ENCODE results near the gene MID1.

Gene MID1

DNA sequence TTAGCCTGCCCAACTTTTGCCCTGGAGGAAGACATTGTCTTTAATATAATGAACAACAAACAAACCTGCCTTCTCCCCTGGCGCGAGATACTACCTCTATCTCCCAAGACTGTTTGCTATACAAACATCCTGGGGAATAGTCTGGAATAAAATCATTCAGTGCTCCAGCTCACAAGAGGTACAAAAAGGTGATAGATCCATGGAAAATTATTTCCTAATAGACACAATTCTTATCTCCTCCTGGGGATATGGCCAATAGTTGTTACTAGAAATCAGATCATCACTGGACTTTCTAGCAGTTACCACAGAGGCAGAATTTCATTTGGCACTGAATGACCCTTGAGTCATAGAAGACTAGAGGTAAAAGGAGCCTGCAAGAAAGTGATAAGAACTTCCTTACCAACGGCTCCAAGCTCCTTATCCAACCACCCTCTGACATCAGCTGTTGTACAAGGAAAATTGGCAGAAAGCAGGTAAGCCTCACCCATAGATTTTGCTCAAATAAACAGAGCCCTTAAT, 38.1 kb downstream of the MID1 start:
- Histone ChIP-seq H3K4me3 (ENCODE audit: low read depth in 1 of 5, low read length in 5 of 5) (no peak overlapping the region), H3K27ac (ENCODE audit: low read depth, low read length) (no peak overlapping the region), H3K36me3 (ENCODE audit: control insufficient read depth in 5 of 5, insufficient read depth in 5 of 5, low read length in 5 of 5) (no peaks in the 10 kb centered on the region), H3K27me3 (ENCODE audit: control insufficient read depth in 5 of 5, insufficient read depth in 4 of 5, low read length in 5 of 5) (no peaks in the 10 kb centered on the region), H3K9me3 (ENCODE audit: control insufficient read depth in 5 of 5, low read length in 5 of 5) (peaks cover 0 to 10% (median 7%) of the 10 kb centered on the region in 5 donors), H3K4me1 (ENCODE audit: control insufficient read depth in 5 of 5, insufficient read depth in 5 of 5, low read length in 5 of 5) (peaks cover 0 to 11% (median 6%) of the 10 kb centered on the region in 5 donors), H3K9ac (ENCODE audit: low read length in 5 of 5) (no peak overlapping the region)

DNA sequence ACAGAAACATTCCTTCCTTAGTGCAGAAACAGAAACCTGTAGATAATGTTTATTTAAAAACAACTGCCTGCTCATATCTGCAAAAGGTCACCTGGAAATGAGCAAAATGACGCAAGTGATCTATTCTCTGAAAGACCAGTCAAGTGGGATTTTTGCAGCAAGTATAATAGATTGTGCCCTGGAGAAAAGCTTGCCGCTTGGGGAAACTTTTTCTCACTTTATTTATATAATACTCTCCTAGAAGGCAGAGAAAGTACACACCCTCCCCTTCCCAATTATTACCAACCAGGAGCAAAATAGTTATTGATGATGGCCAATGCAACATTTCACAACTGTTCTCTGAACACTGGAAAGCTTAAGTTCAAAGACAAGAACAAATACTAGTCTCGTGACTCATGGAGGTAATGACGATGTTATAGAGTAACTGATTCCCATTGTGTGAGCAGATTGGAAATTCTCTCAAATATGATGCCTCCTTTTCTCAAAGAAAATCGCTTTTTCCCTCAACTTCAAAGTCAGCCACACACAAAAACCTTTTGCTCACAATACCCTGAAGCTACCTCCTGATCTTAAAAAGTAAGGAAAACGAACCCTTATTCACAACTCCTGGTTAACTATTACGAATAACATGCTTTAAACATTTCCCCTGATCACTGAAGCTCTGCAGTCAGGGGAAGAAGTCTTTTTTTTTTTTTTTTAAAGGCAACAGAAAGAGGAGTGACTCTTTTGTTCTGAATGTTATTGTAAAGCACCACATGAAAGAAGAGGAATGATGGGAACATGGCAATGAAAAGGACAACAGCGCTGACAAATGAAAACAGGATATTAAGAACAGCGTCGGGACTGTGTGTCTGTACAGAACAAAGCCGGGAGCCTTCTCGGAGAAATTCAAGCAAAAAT, 41.0 kb downstream of the MID1 start:
- peak overlapping the region; percentile 72 for H3K27ac ChIP-seq (ENCODE audit: low read depth, low read length)
- no peaks in the 10 kb centered on the region for H3K36me3 ChIP-seq (ENCODE audit: control insufficient read depth in 5 of 5, insufficient read depth in 5 of 5, low read length in 5 of 5)
- H3K27me3 ChIP-seq (ENCODE audit: control insufficient read depth in 5 of 5, insufficient read depth in 4 of 5, low read length in 5 of 5): no peaks in the 10 kb centered on the region
- peaks cover 0 to 13% (median 11%) of the 10 kb centered on the region in 5 donors for H3K4me1 ChIP-seq (ENCODE audit: control insufficient read depth in 5 of 5, insufficient read depth in 5 of 5, low read length in 5 of 5)
- H3K9ac ChIP-seq (ENCODE audit: low read length in 5 of 5): peak overlapping the region in 1 of 5 donors; percentile 10
- H3K9me3 ChIP-seq (ENCODE audit: control insufficient read depth in 5 of 5, low read length in 5 of 5): peaks cover 0 to 6% (median 5%) of the 10 kb centered on the region in 5 donors
- H3K4me3 ChIP-seq (ENCODE audit: low read depth in 1 of 5, low read length in 5 of 5): peak overlapping the region in 1 of 5 donors; percentile 12

DNA sequence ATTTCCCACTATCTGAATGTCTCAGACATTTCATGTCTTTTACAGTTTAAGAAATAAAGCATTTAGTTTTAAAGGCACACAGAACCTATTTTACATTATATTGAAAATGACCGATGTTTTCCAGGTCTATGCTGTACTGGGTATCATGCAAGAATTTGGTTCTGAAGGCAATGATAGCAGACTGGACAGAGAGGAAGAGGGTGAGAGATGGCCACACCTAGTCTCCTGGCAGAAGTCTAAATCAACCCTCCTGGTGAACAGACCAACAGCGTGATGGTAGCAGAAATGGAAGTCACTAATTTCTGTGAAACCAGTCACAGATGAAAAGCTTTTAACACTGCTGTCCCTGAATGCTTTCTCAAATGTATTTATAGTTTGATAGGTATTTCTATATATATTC, 41.9 kb downstream of the MID1 start:
- Histone ChIP-seq H3K9me3 (ENCODE audit: control insufficient read depth in 5 of 5, low read length in 5 of 5) (peaks cover 0 to 9% (median 4%) of the 10 kb centered on the region in 5 donors), H3K27ac (ENCODE audit: low read depth, low read length) (peak overlapping the region; percentile 7), H3K36me3 (ENCODE audit: control insufficient read depth in 5 of 5, insufficient read depth in 5 of 5, low read length in 5 of 5) (no peaks in the 10 kb centered on the region), H3K27me3 (ENCODE audit: control insufficient read depth in 5 of 5, insufficient read depth in 4 of 5, low read length in 5 of 5) (no peaks in the 10 kb centered on the region), H3K4me1 (ENCODE audit: control insufficient read depth in 5 of 5, insufficient read depth in 5 of 5, low read length in 5 of 5) (peaks cover 0 to 13% (median 11%) of the 10 kb centered on the region in 5 donors), H3K9ac (ENCODE audit: low read length in 5 of 5) (no peak overlapping the region), H3K4me3 (ENCODE audit: low read depth in 1 of 5, low read length in 5 of 5) (no peak overlapping the region)

DNA sequence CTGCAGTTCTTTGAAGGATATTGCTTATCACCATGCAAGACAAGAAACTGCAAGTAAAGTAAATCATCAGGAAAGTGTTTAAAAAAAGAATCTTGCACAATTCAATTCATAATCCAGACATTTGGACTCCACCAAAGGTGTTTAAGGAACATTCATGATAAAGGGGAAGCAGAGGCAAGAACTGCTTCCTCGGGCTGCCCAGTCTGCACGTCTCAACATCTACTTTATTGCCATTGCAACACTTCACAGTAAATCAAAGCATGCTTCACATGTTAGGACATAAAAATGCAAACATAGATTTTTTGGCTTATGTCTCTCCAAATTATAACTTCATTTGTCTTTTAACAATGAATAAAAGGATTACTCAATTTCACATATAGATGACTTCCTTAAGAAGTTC, 42.5 kb downstream of the MID1 start:
- Histone ChIP-seq H3K9ac (ENCODE audit: low read length in 5 of 5) (no peak overlapping the region), H3K4me1 (ENCODE audit: control insufficient read depth in 5 of 5, insufficient read depth in 5 of 5, low read length in 5 of 5) (peaks cover 0 to 13% (median 11%) of the 10 kb centered on the region in 5 donors), H3K36me3 (ENCODE audit: control insufficient read depth in 5 of 5, insufficient read depth in 5 of 5, low read length in 5 of 5) (no peaks in the 10 kb centered on the region), H3K27me3 (ENCODE audit: control insufficient read depth in 5 of 5, insufficient read depth in 4 of 5, low read length in 5 of 5) (no peaks in the 10 kb centered on the region), H3K4me3 (ENCODE audit: low read depth in 1 of 5, low read length in 5 of 5) (no peak overlapping the region), H3K9me3 (ENCODE audit: control insufficient read depth in 5 of 5, low read length in 5 of 5) (peaks cover 0 to 13% (median 5%) of the 10 kb centered on the region in 5 donors), H3K27ac (ENCODE audit: low read depth, low read length) (peak overlapping the region; percentile 7)

DNA sequence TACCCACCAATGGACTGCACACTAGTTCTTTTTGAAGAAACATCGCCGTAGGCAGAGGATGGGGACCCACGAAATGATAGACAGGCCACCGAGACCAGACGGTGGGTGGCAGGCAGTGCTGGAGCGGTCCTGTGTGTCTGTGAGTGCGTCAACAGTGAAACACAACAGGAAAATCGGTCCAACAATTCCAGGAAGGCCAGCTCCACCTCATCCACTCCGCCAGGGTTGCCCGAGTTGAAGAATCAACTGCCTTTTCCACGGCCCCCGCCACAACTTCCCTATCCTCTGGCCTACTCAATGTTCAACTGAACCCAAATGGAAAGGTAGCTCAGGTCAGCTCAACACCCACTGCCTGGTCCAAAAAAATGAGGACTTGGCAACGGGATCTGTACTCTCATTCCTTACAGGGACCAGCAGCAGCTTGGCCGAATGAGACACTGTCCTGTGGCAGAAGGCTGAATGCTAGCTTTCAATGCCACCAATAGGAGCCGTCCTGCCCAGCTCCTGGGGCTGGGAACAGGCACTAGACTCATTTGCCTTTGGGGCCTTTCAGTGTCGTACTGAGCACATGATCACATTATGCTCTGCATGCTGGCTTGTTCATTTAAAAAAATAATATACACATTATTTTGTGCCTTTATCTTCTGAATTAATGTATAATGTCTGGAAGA, 43.5 kb downstream of the MID1 start:
- Histone ChIP-seq H3K9ac (ENCODE audit: low read length in 5 of 5) (peak overlapping the region in 1 of 5 donors; percentile 21), H3K36me3 (ENCODE audit: control insufficient read depth in 5 of 5, insufficient read depth in 5 of 5, low read length in 5 of 5) (no peaks in the 10 kb centered on the region), H3K27me3 (ENCODE audit: control insufficient read depth in 5 of 5, insufficient read depth in 4 of 5, low read length in 5 of 5) (no peaks in the 10 kb centered on the region), H3K4me1 (ENCODE audit: control insufficient read depth in 5 of 5, insufficient read depth in 5 of 5, low read length in 5 of 5) (peaks cover 0 to 13% (median 11%) of the 10 kb centered on the region in 5 donors), H3K27ac (ENCODE audit: low read depth, low read length) (peak overlapping the region; percentile 28), H3K4me3 (ENCODE audit: low read depth in 1 of 5, low read length in 5 of 5) (peak overlapping the region in 3 of 5 donors; percentile 1 to 48 (median 40)), H3K9me3 (ENCODE audit: control insufficient read depth in 5 of 5, low read length in 5 of 5) (peaks cover 0 to 14% (median 7%) of the 10 kb centered on the region in 5 donors)

DNA sequence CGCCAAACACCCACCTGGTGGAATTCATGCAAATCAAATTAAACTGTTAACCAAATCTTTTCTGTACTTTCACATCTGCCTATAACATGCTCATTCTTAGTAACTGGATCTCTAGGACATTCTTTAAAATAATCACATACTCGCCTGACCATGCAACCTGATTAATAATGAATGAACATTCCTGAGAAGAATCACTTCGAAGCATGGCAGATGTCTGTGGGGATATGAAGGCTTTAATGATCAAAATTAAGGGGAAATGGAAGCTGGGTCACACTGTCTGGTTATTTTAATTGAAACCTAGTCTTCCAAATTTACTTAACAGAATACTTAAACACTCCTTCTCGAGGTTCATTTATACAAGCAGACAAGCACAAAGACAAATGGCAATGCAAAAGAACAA, 44.2 kb downstream of the MID1 start:
- Histone ChIP-seq H3K4me3 (ENCODE audit: low read depth in 1 of 5, low read length in 5 of 5) (peak overlapping the region in 3 of 5 donors; percentile 1 to 48 (median 40)), H3K9me3 (ENCODE audit: control insufficient read depth in 5 of 5, low read length in 5 of 5) (peaks cover 0 to 14% (median 7%) of the 10 kb centered on the region in 5 donors), H3K27me3 (ENCODE audit: control insufficient read depth in 5 of 5, insufficient read depth in 4 of 5, low read length in 5 of 5) (no peaks in the 10 kb centered on the region), H3K9ac (ENCODE audit: low read length in 5 of 5) (peak overlapping the region in 1 of 5 donors; percentile 21), H3K36me3 (ENCODE audit: control insufficient read depth in 5 of 5, insufficient read depth in 5 of 5, low read length in 5 of 5) (no peaks in the 10 kb centered on the region), H3K27ac (ENCODE audit: low read depth, low read length) (peak overlapping the region; percentile 28), H3K4me1 (ENCODE audit: control insufficient read depth in 5 of 5, insufficient read depth in 5 of 5, low read length in 5 of 5) (peaks cover 0 to 13% (median 11%) of the 10 kb centered on the region in 5 donors)

GRCh38 chrX:10574663-10575062, 45.7 kb downstream of the MID1 start:
- H3K4me3 ChIP-seq (ENCODE audit: low read depth in 1 of 5, low read length in 5 of 5): no peak overlapping the region
- peaks cover 0 to 14% (median 7%) of the 10 kb centered on the region in 5 donors for H3K9me3 ChIP-seq (ENCODE audit: control insufficient read depth in 5 of 5, low read length in 5 of 5)
- no peak overlapping the region for H3K9ac ChIP-seq (ENCODE audit: low read length in 5 of 5)
- no peaks in the 10 kb centered on the region for H3K27me3 ChIP-seq (ENCODE audit: control insufficient read depth in 5 of 5, insufficient read depth in 4 of 5, low read length in 5 of 5)
- H3K4me1 ChIP-seq (ENCODE audit: control insufficient read depth in 5 of 5, insufficient read depth in 5 of 5, low read length in 5 of 5): peaks cover 0 to 23% (median 18%) of the 10 kb centered on the region in 5 donors
- no peak overlapping the region for H3K27ac ChIP-seq (ENCODE audit: low read depth, low read length)
- H3K36me3 ChIP-seq (ENCODE audit: control insufficient read depth in 5 of 5, insufficient read depth in 5 of 5, low read length in 5 of 5): no peaks in the 10 kb centered on the region

- no peak overlapping the region for H3K9ac ChIP-seq (ENCODE audit: low read length in 5 of 5)
- peaks cover 0 to 18% (median 9%) of the 10 kb centered on the region in 5 donors for H3K4me1 ChIP-seq (ENCODE audit: control insufficient read depth in 5 of 5, insufficient read depth in 5 of 5, low read length in 5 of 5)
- peaks cover 0 to 14% (median 7%) of the 10 kb centered on the region in 5 donors for H3K9me3 ChIP-seq (ENCODE audit: control insufficient read depth in 5 of 5, low read length in 5 of 5)
- H3K4me3 ChIP-seq (ENCODE audit: low read depth in 1 of 5, low read length in 5 of 5): no peak overlapping the region
- no peaks in the 10 kb centered on the region for H3K27me3 ChIP-seq (ENCODE audit: control insufficient read depth in 5 of 5, insufficient read depth in 4 of 5, low read length in 5 of 5)
- peaks cover 0 to 7% (median 7%) of the 10 kb centered on the region in 5 donors for H3K36me3 ChIP-seq (ENCODE audit: control insufficient read depth in 5 of 5, insufficient read depth in 5 of 5, low read length in 5 of 5)
- no peak overlapping the region for H3K27ac ChIP-seq (ENCODE audit: low read depth, low read length)
Measured at GRCh38 chrX:10571260-10571659, 49.1 kb downstream of the MID1 start.

GRCh38 chrX:10570601-10571000, 49.8 kb downstream of the MID1 start:
- peaks cover 0 to 7% (median 7%) of the 10 kb centered on the region in 5 donors for H3K36me3 ChIP-seq (ENCODE audit: control insufficient read depth in 5 of 5, insufficient read depth in 5 of 5, low read length in 5 of 5)
- H3K4me3 ChIP-seq (ENCODE audit: low read depth in 1 of 5, low read length in 5 of 5): no peak overlapping the region
- no peak overlapping the region for H3K27ac ChIP-seq (ENCODE audit: low read depth, low read length)
- no peak overlapping the region for H3K9ac ChIP-seq (ENCODE audit: low read length in 5 of 5)
- H3K27me3 ChIP-seq (ENCODE audit: control insufficient read depth in 5 of 5, insufficient read depth in 4 of 5, low read length in 5 of 5): no peaks in the 10 kb centered on the region
- H3K9me3 ChIP-seq (ENCODE audit: control insufficient read depth in 5 of 5, low read length in 5 of 5): peaks cover 0 to 14% (median 7%) of the 10 kb centered on the region in 5 donors
- H3K4me1 ChIP-seq (ENCODE audit: control insufficient read depth in 5 of 5, insufficient read depth in 5 of 5, low read length in 5 of 5): peaks cover 0 to 18% (median 9%) of the 10 kb centered on the region in 5 donors
